Measurements from ENCODE around the gene TRA2B.

GRCh38 chr3:185966655-185967054, 28.8 kb upstream of the TRA2B start:
- no peak for TF ChIP-seq MAX (IDR thresholded peaks at IDR 0.05)
- no peak for TF ChIP-seq CTBP2 (IDR thresholded peaks at IDR 0.05; ENCODE audit: borderline replicate concordance, insufficient read depth, insufficient read length, low read length)
- TF ChIP-seq CTCF (IDR thresholded peaks at IDR 0.05; ENCODE audit: control extremely low read depth in 1 of 3, insufficient read depth in 1 of 3, low read depth in 1 of 3, low read length in 3 of 3), result no peak
- TF ChIP-seq EZH2 (IDR thresholded peaks at IDR 0.05; ENCODE audit: low read depth, low read length, severe bottlenecking), result no peak
- TF ChIP-seq KDM1A (IDR thresholded peaks at IDR 0.05; ENCODE audit: borderline replicate concordance, low read length), result no peak
- TF ChIP-seq MAFK (IDR thresholded peaks at IDR 0.05; ENCODE audit: low read depth, low read length), result no peak
- TF ChIP-seq TAF1 (IDR thresholded peaks at IDR 0.05; ENCODE audit: low read depth, low read length), result no peak
- no peak for TF ChIP-seq RAD21 (IDR thresholded peaks at IDR 0.05 in 1 of 2, conservative IDR thresholded peaks at IDR 0.05 in 1 of 2; ENCODE audit: low read depth in 2 of 2, low read length in 2 of 2)
- no peak for TF ChIP-seq CREB1 (IDR thresholded peaks at IDR 0.05)

All from H1 (cell line).